ENCODE results near the gene GLIPR1L1.

GRCh38 chr12:75288860-75289259, 45.6 kb upstream of the GLIPR1L1 start:
- TF ChIP-seq CTCF (IDR thresholded peaks at IDR 0.05) (no peak), POLR2A (IDR thresholded peaks at IDR 0.05) (no peak)
